Amniotic epithelial cell (primary cell): Measurements from ENCODE around the gene ZSWIM2.
A peak's percentile ranks its signal among the peaks of the same experiment; 100 is the strongest.
"Not testable (repeated sequence)": the region's sequence is repeated elsewhere in the genome, so short reads cannot be mapped to it uniquely, and the experiment has no call there.

Experiments used
- DNase-seq: peaks from one replicate; pipeline ENCODE4 v3.0.0-alpha.2; 2010; ENCODE audit warnings: low read depth

Gene ZSWIM2

DNA sequence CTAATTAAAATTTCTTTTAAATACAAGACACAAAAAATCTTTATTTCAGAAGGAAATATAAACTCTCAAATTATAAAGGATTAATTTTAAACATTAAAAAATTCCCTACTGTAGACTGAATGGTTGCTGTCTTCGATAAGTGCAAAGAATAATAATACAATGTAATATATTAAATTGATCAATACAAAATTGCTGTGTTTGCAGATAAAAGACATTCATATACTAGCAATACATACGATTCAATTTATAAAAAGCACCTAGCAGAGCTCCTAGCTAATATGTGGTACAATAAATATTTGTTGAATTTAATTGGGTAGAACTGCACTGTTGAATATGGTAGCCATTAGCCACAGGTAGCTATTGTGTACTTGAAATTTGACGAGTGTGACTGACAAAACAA, 6.6 kb downstream of the ZSWIM2 start:
- DNase-seq, result no peak

GRCh38 chr2:186841940-186842339, 7.0 kb downstream of the ZSWIM2 start:
- peak; percentile 44 for DNase-seq

DNA sequence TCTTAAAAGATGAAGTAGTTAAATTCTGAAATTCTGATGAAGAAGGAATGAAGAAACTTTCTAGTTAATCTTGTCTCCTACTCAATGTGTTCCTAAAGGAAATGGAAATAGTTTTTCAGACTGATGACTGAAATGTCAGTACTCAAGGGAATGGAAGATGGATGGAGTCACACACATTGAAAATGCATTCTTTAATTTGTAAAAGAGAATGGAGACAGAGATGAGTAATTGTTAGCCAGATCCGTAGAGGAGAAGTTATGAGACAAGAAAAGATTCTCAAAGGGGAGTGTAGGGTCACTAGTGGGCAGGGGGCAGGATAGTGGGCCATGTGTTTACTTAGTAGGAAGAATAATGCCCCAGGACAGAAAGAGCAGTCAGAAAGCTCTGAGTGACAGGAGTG, 13.3 kb downstream of the ZSWIM2 start:
- DNase-seq, result no peak

GRCh38 chr2:186827862-186828492, 21.0 kb downstream of the ZSWIM2 start:
- no peak for DNase-seq

- DNase-seq, result peak; percentile 50
Measured at GRCh38 chr2:186827411-186827810, 21.6 kb downstream of the ZSWIM2 start.

DNA sequence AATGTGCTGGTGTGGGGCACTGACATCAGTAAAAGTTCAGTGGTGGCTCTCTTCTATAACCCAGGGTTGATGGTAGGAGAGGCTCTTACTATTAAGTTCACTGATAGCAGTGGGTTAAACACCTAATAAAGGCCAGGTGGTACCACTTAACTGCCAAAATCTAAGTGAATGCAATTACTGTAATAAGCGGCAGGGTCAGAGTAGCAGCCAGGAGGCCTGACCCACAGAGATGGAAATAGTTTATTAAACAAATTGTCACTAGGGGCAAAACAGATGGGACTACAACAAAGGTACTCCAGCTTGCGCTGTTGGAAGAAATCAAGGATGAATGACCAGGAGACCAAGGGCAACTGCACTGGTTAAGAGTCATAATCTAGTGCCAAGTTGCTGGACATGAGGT, 26.6 kb downstream of the ZSWIM2 start:
- DNase-seq, result no peak

DNA sequence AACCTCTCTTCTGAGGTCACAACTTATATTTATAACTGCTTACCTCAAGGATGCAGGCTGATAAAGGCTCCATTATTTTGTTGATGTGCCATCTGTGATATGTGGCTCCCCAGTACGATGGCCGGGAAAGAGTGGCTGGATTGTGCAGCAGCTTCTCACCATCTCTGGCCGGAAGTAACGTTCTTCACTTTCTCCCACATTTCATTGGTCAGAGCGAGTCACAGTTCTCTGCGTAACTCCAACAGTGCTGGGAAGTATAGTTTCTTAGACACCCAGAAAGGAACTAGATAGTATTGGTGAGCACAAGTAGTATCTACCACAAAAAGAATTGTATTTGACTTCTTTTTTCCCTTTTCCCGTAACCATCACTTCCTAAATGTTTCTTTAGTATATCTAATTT, 28.7 kb downstream of the ZSWIM2 start:
- DNase-seq, result no peak

- not testable (repeated sequence) for DNase-seq
Measured at GRCh38 chr2:186811760-186812159, 37.2 kb downstream of the ZSWIM2 start.

- no peak for DNase-seq
Measured at GRCh38 chr2:186806591-186806990, 42.4 kb downstream of the ZSWIM2 start.

GRCh38 chr2:186798604-186799003, 50.4 kb downstream of the ZSWIM2 start:
- DNase-seq, result not testable (repeated sequence)

- no peak for DNase-seq
Measured at GRCh38 chr2:186784930-186785329, 64.0 kb downstream of the ZSWIM2 start.

GRCh38 chr2:186783254-186783653, 65.7 kb downstream of the ZSWIM2 start:
- DNase-seq, result no peak

- peak; percentile 36 for DNase-seq
Measured at GRCh38 chr2:186780701-186781316, 68.2 kb downstream of the ZSWIM2 start.
